Measurements from ENCODE around the gene TNS3.

GRCh38 chr7:47510786-47511185, 71.1 kb downstream of the TNS3 start:
- no peak for TF ChIP-seq CTCF (IDR thresholded peaks at IDR 0.05 in 8 of 11, conservative IDR thresholded peaks at IDR 0.05 in 3 of 11)
- no peak for TF ChIP-seq POLR2A (IDR thresholded peaks at IDR 0.05)
- TF ChIP-seq POLR2AphosphoS5 (IDR thresholded peaks at IDR 0.05): no peak

Data from spleen (tissue), 7 donors.